Retinal pigment epithelial cell (primary cell): ENCODE data around the gene ACADL.
"Not testable (repeated sequence)": the region's sequence is repeated elsewhere in the genome, so short reads cannot be mapped to it uniquely, and the experiment has no call there.

Experiments
- DNase-seq: peaks from one replicate; pipeline ENCODE4 v3.0.0-alpha.2; 2010; ENCODE audit warnings: low read depth
- H3K4me3 ChIP-seq: 2 replicates; pipeline ENCODE4 v1.5.1; 2011; ENCODE audit warnings: mild to moderate bottlenecking, low read length, control low read depth, moderate library complexity
- CTCF ChIP-seq: conservative IDR thresholded peaks from 2 replicates; pipeline ENCODE4 v1.5.1; 2011; ENCODE audit warnings: low read depth, low read length, control low read depth, inconsistent platforms

Gene ACADL

GRCh38 chr2:210179351-210179990, 45.8 kb downstream of the ACADL start:
- TF ChIP-seq CTCF = no peak
- no peak for DNase-seq
- H3K4me3 ChIP-seq = no peak overlapping the region

GRCh38 chr2:210177769-210178168, 47.5 kb downstream of the ACADL start:
- TF ChIP-seq CTCF = no peak
- H3K4me3 ChIP-seq = no peak overlapping the region
- no peak for DNase-seq

- H3K4me3 ChIP-seq, DNase-seq: not testable (repeated sequence)
Observed at GRCh38 chr2:210177115-210177514, 48.1 kb downstream of the ACADL start.

- no peak for DNase-seq
- no peak for TF ChIP-seq CTCF
- no peak overlapping the region for H3K4me3 ChIP-seq
Observed at GRCh38 chr2:210174086-210174485, 51.2 kb downstream of the ACADL start.

GRCh38 chr2:210172219-210172575, 53.0 kb downstream of the ACADL start:
- no peak for TF ChIP-seq CTCF
- H3K4me3 ChIP-seq = peak overlapping the region; percentile 56

GRCh38 chr2:210171309-210172218, 53.7 kb downstream of the ACADL start, which contains the start of gene KANSL1L:
KANSL1L (minus strand) TSS chr2:210171409; CDS start chr2:210154582, 16,827 bp downstream.
- no peak for TF ChIP-seq CTCF
- DNase-seq = peak; percentile 88
- peak within 1 kb of the TSS; percentile 88 for H3K4me3 ChIP-seq

More at GRCh38 chr2:210172219-210172575, 53.0 kb downstream of the ACADL start:
- no peak for DNase-seq

GRCh38 chr2:210170446-210171303, 54.6 kb downstream of the ACADL start:
- peak overlapping the region; percentile 88 for H3K4me3 ChIP-seq
- no peak for TF ChIP-seq CTCF
- DNase-seq = peak; percentile 76
